Activated T-cell treated with anti-CD3 and anti-CD28 coated beads for 48 hours (primary cell): ENCODE results near the gene HMGXB3.

Experiments
- DNase-seq: peaks from one replicate; pipeline ENCODE4 v3.0.0-alpha.2; 2020; ENCODE audit warnings: low read depth

HMGXB3 gene

GRCh38 chr5:150092159-150092787 lies 91.7 kb downstream of the HMGXB3 start:
- no peak for DNase-seq

DNA sequence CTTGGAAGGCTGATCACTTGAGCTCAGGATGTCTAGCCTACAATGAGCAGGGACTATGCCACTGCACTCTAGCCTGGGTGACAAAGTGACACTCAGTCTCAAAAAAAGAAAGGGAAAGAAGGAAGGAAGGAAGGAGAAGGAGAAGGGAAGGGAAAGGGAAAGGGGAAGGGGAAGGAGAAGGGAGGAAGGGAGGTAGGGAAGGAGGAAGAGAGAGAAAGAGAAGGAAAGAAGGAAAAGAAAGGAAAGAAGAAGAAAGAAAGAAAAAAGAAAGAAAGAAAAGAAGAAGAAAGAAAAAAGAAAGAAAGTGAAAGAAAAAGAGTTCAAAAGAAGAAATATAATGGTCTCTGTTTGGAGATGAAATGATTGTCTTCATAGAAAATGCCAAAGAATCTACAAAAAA lies 96.6 kb downstream of the HMGXB3 start:
- no peak for DNase-seq

DNA sequence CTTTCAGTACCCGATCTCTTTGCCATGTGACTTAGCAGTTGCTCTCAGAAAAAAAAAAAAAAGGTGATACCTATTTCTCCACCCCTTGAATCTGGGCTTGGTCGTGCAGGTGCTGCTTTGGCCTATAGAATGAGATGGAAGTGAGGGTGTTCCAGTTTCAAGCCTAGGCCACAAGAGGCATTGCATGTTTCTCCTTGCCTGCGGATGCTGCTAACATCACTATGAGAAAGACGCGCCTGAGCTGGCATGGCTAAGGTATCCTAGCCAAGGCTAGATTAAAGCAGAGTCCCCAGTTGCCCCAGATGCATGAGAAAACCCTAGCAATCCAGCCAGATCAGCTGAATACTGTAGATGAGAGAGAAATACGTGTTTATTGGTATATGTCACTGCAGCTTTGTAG lies 100.5 kb downstream of the HMGXB3 start:
- DNase-seq, result no peak
